ENCODE measurements around the gene ZNF607. TPM values are rescaled to one million over a fixed set of nuclear protein-coding genes. Genes with fewer than 3 reads are reported as not detected.

ZNF607 gene
- total and polyA plus RNA-seq, 2 of the 8 experiments (the other 6 are each of a cell fraction or from before 2014, with no cell fraction given): 6.7 to 15.9 TPM

- TF ChIP-seq SIN3A (conservative IDR thresholded peaks at IDR 0.05 in 1 of 2, IDR thresholded peaks at IDR 0.05 in 1 of 2; ENCODE audit: low read depth in 1 of 2, low read length in 2 of 2) (0 out of 4 replicates have a peak, but pooled peaks of 1 of the 2 experiments have one; percentile 54), TAF7 (optimal IDR thresholded peaks at IDR 0.05; ENCODE audit: borderline replicate concordance, low read depth, low read length) (no peak), KDM1A (IDR thresholded peaks at IDR 0.05; ENCODE audit: borderline replicate concordance, low read length) (peak; percentile 53; the same call in 1 of the 2 replicates), SP4 (IDR thresholded peaks at IDR 0.05; ENCODE audit: low read length) (no peak), CHD1 (IDR thresholded peaks at IDR 0.05; ENCODE audit: low read depth, low read length) (no peak), SP2 (IDR thresholded peaks at IDR 0.05; ENCODE audit: low read length) (no peak), SIRT6 (IDR thresholded peaks at IDR 0.05; ENCODE audit: low read length) (no peak), CBX8 (IDR thresholded peaks at IDR 0.05; ENCODE audit: borderline replicate concordance, low read depth, low read length) (no peak), HDAC2 (IDR thresholded peaks at IDR 0.05; ENCODE audit: borderline replicate concordance in 1 of 2, low read depth in 2 of 2, low read length in 2 of 2) (no peak; a peak in 1 of 4 replicates)
- TF ChIP-seq, protein P1, sequence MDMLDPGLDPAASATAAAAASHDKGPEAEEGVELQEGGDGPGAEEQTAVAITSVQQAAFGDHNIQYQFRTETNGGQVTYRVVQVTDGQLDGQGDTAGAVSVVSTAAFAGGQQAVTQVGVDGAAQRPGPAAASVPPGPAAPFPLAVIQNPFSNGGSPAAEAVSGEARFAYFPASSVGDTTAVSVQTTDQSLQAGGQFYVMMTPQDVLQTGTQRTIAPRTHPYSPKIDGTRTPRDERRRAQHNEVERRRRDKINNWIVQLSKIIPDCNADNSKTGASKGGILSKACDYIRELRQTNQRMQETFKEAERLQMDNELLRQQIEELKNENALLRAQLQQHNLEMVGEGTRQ (IDR thresholded peaks at IDR 0.05; ENCODE audit: low read length): peak; percentile 55; the same call in 1 of the 2 replicates
Observed at GRCh38 chr19:37655689-37656371, 63.7 kb downstream of the ZNF607 start (continued).
